Suprapubic skin (tissue), 4 donors: Measurements from ENCODE around the gene WDR12. TPM values are rescaled to one million over a fixed set of nuclear protein-coding genes. Genes with fewer than 3 reads are reported as not detected.
"Not testable (repeated sequence)": the region's sequence is repeated elsewhere in the genome, so short reads cannot be mapped to it uniquely, and the experiment has no call there.

Source experiments
- DNase-seq, 2 donors: peaks; one replicate each; pipeline ENCODE4 v3.0.0-alpha.2; 2019; ENCODE audit warnings: low spot score in 2 of 2
- H3K27ac ChIP-seq: fragments of 200-600 bp; sonication (generic); one replicate; pipeline ENCODE4 v1.5.1; 2019
- H3K27me3 ChIP-seq: fragments of 200-600 bp; sonication (generic); one replicate; pipeline ENCODE4 v1.5.1; 2019
- H3K36me3 ChIP-seq: fragments of 200-600 bp; sonication (generic); one replicate; pipeline ENCODE4 v1.5.1; 2019
- H3K4me1 ChIP-seq: fragments of 200-600 bp; sonication (generic); one replicate; pipeline ENCODE4 v1.5.1; 2019
- H3K4me3 ChIP-seq: fragments of 200-600 bp; sonication (generic); one replicate; pipeline ENCODE4 v1.5.1; 2019; ENCODE audit warnings: mild to moderate bottlenecking
- H3K9me3 ChIP-seq: fragments of 200-600 bp; sonication (generic); one replicate; pipeline ENCODE4 v1.5.1; 2019
- CTCF ChIP-seq, 2 donors: fragments of 200-600 bp in 1 of 2; fragments of 450-650 bp in 1 of 2; sonication (generic) in 1 of 2; IDR thresholded peaks; one replicate each; pipeline ENCODE4 v1.5.1; 2016 to 2019; ENCODE audit warnings: antibody characterized with exemption in 2 of 2, mild to moderate bottlenecking in 1 of 2, moderate library complexity in 1 of 2
- EP300 ChIP-seq: sonication (generic); formaldehyde crosslinking; IDR thresholded peaks from one replicate; pipeline ENCODE4 v1.6.1; 2017; ENCODE audit warnings: antibody characterized with exemption
- POLR2A ChIP-seq, 2 donors: fragments of 450-650 bp; IDR thresholded peaks; one replicate each; pipeline ENCODE4 v1.6.1; 2017; ENCODE audit warnings: antibody characterized with exemption in 2 of 2, mild to moderate bottlenecking in 2 of 2, moderate library complexity in 2 of 2
- POLR2AphosphoS5 ChIP-seq, 3 donors: sonication (generic); formaldehyde crosslinking; IDR thresholded peaks; one replicate each; pipeline ENCODE4 v1.6.1; 2017; ENCODE audit warnings: antibody characterized with exemption in 3 of 3
- WGBS: methylation state at CpG from one replicate; pipeline ENCODE4 v1.1.5; 2018; 5-methylcytosine and 5-hydroxymethylcytosine counted together
- total RNA-seq, 4 donors: library from RNA; depleted of rRNA; stranded (reverse); fragments of >200 nt; gene quantifications; one replicate each; pipeline ENCODE4 v1.1.0, GENCODE V29; 2016

WDR12 gene
- total RNA-seq, result 10 to 100 TPM; 18.2 to 30.2 (median 26.2) TPM

- peak in 1 of 3 donors; percentile 92 for TF ChIP-seq POLR2AphosphoS5 (IDR thresholded peaks at IDR 0.05)
- no peak for TF ChIP-seq EP300
- peak in 1 of 2 donors; percentile 53 for TF ChIP-seq POLR2A (IDR thresholded peaks at IDR 0.05)
- no peak for TF ChIP-seq CTCF (IDR thresholded peaks at IDR 0.05)
- WGBS, result under 1% methylated on average over 35 of the region's 39 CpGs
Observed at GRCh38 chr2:202911512-202912341, at the start of gene WDR12, which contains the start of gene CARF. WDR12 (minus strand) TSS chr2:202911673; CDS start chr2:202911476, 197 bp downstream. CARF (plus strand) TSS chr2:202912275; CDS start chr2:202941903, 29,628 bp downstream.

GRCh38 chr2:202960524-202960923 is 49.1 kb upstream of the WDR12 start:
- no peak for DNase-seq
- no peak for TF ChIP-seq CTCF (IDR thresholded peaks at IDR 0.05)
- no peak for TF ChIP-seq POLR2A (IDR thresholded peaks at IDR 0.05)
- no peak for TF ChIP-seq EP300
- TF ChIP-seq POLR2AphosphoS5 (IDR thresholded peaks at IDR 0.05), result no peak
- H3K27ac ChIP-seq, result no peak overlapping the region
- no peaks in the 10 kb centered on the region for H3K4me1 ChIP-seq
- H3K4me3 ChIP-seq, result no peak overlapping the region
- WGBS, result 91% methylated on average over 6 of the region's 6 CpGs
- no peaks in the 10 kb centered on the region for H3K27me3 ChIP-seq
- peaks cover 39% of the 10 kb centered on the region for H3K36me3 ChIP-seq
- H3K9me3 ChIP-seq, result no peaks in the 10 kb centered on the region

More at GRCh38 chr2:202911512-202912341, at the start of gene WDR12, which contains the start of gene CARF:
- Histone ChIP-seq H3K27ac (peak within 1 kb of the TSS; percentile 89), H3K9me3 (no peaks in the 10 kb centered on the region), H3K27me3 (no peaks in the 10 kb centered on the region), H3K4me3 (peak within 1 kb of the TSS; percentile 61), H3K36me3 (no peaks in the 10 kb centered on the region), H3K4me1 (peaks cover 21% of the 10 kb centered on the region)
- peak; percentile 92 to 93 for DNase-seq

- no peak for DNase-seq
- Histone ChIP-seq H3K27ac (no peak overlapping the region), H3K4me3 (no peak overlapping the region), H3K27me3 (no peaks in the 10 kb centered on the region), H3K36me3 (peaks cover 18% of the 10 kb centered on the region), H3K9me3 (peaks cover 4% of the 10 kb centered on the region), H3K4me1 (no peaks in the 10 kb centered on the region)
- no peak for TF ChIP-seq POLR2AphosphoS5 (IDR thresholded peaks at IDR 0.05)
- no peak for TF ChIP-seq POLR2A (IDR thresholded peaks at IDR 0.05)
- no peak for TF ChIP-seq CTCF (IDR thresholded peaks at IDR 0.05)
- no peak for TF ChIP-seq EP300
- 63% methylated on average over 2 of the region's 2 CpGs for WGBS
Observed at GRCh38 chr2:202950592-202950991, 39.1 kb upstream of the WDR12 start.

GRCh38 chr2:202949333-202949732 is 37.9 kb upstream of the WDR12 start:
- not testable (repeated sequence) for H3K9me3 ChIP-seq, H3K27me3 ChIP-seq, H3K27ac ChIP-seq, DNase-seq, H3K4me3 ChIP-seq, H3K4me1 ChIP-seq
- peaks cover 18% of the 10 kb centered on the region for H3K36me3 ChIP-seq
- 96% methylated on average over 3 of the region's 3 CpGs for WGBS

GRCh38 chr2:202945497-202945896 is 34.0 kb upstream of the WDR12 start:
- Histone ChIP-seq H3K9me3 (peaks cover 4% of the 10 kb centered on the region), H3K27ac (no peak overlapping the region), H3K36me3 (peaks cover 18% of the 10 kb centered on the region), H3K4me3 (no peak overlapping the region), H3K27me3 (no peaks in the 10 kb centered on the region), H3K4me1 (no peaks in the 10 kb centered on the region)
- 90% methylated on average over 2 of the region's 2 CpGs for WGBS
- no peak for DNase-seq
- TF ChIP-seq POLR2A (IDR thresholded peaks at IDR 0.05), result no peak
- TF ChIP-seq CTCF (IDR thresholded peaks at IDR 0.05), result no peak
- no peak for TF ChIP-seq POLR2AphosphoS5 (IDR thresholded peaks at IDR 0.05)
- TF ChIP-seq EP300, result no peak
